AG10803 (cell line): ENCODE data around the gene SH3TC1.

Experiments
- DNase-seq: peaks from one replicate; pipeline ENCODE4 v3.0.0; 2010; ENCODE audit warnings: low read depth
- H3K4me3 ChIP-seq: 2 replicates; pipeline ENCODE4 v1.5.1; 2011; ENCODE audit warnings: mild to moderate bottlenecking, low read length, control low read depth
- TF ChIP-seq, protein P1 (sequence below): conservative IDR thresholded peaks from 2 replicates; pipeline ENCODE4 v1.5.1; 2011; ENCODE audit warnings: mild to moderate bottlenecking, low read length, control low read depth, inconsistent platforms

The SH3TC1 gene

DNA sequence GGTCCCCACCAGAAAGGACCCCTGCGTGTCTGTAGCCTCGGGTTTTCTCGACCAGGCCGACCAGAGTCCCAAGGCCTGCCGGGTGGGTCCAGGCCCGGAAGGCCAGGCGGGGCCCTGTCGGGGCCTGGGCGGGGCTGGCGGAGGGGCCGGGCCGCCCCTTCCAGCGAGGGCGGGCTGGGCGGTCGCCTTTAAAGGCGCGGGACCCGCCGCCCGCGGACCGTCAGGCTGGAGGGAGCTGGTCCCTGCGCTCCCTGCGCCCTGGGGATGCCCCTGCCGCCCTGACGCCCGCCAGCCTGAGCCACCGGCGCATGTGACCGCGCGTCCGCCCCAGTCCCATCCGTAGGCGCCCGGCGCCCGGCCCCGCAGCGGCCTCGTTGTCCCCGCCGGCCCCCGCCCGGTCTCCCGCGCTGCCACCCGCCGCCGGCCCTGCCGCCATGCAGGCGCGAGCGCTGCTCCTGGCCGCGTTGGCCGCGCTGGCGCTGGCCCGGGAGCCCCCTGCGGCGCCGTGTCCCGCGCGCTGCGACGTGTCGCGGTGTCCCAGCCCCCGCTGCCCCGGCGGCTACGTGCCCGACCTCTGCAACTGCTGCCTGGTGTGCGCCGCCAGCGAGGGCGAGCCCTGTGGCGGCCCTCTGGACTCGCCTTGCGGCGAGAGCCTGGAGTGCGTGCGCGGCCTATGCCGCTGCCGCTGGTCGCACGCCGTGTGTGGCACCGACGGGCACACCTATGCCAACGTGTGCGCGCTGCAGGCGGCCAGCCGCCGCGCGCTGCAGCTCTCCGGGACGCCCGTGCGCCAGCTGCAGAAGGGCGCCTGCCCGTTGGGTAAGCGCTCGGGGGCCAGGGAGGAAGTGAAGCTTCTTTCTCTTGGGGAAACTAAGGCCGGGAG is 70.7 kb downstream of the SH3TC1 start, which contains the start of gene HTRA3:
HTRA3 (plus strand) TSS at position 220 of the 883 bp plus-strand sequence; CDS start at position 435, 215 bp downstream.
- peak within 1 kb of the TSS; percentile 22 for H3K4me3 ChIP-seq
- TF ChIP-seq, protein P1, sequence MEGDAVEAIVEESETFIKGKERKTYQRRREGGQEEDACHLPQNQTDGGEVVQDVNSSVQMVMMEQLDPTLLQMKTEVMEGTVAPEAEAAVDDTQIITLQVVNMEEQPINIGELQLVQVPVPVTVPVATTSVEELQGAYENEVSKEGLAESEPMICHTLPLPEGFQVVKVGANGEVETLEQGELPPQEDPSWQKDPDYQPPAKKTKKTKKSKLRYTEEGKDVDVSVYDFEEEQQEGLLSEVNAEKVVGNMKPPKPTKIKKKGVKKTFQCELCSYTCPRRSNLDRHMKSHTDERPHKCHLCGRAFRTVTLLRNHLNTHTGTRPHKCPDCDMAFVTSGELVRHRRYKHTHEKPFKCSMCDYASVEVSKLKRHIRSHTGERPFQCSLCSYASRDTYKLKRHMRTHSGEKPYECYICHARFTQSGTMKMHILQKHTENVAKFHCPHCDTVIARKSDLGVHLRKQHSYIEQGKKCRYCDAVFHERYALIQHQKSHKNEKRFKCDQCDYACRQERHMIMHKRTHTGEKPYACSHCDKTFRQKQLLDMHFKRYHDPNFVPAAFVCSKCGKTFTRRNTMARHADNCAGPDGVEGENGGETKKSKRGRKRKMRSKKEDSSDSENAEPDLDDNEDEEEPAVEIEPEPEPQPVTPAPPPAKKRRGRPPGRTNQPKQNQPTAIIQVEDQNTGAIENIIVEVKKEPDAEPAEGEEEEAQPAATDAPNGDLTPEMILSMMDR, result no peak
- no peak for DNase-seq

DNA sequence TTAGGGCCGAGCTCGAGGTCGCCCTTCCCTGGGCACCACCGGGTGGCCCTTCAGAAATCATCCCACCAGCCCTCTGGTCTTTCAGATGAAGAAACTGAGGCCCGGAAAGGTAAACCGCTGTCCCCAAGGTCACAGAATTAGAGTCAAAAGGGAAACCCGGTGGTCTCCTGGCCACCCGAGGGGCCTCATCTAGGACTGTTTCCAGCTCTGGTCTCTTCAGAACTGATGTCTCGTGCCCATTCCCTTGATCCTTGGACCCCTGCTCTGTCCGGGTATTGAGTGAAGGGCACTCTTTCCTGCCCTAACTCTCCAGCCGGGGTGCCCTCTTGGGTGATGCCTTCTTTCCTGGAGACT is 71.3 kb downstream of the SH3TC1 start:
- no peak overlapping the region; the same call in 1 of the 2 replicates for H3K4me3 ChIP-seq
- TF ChIP-seq, protein P1, result no peak

GRCh38 chr4:8270912-8271815 is 72.1 kb downstream of the SH3TC1 start:
- no peak overlapping the region for H3K4me3 ChIP-seq
- TF ChIP-seq, protein P1, result no peak
- DNase-seq, result no peak

More for the DNA sequence above, 71.3 kb downstream of the SH3TC1 start:
- DNase-seq, result no peak

GRCh38 chr4:8271821-8272220 is 72.7 kb downstream of the SH3TC1 start:
- no peak overlapping the region for H3K4me3 ChIP-seq
- TF ChIP-seq, protein P1, result no peak
- no peak for DNase-seq

- no peak overlapping the region for H3K4me3 ChIP-seq
- peak; percentile 44 for DNase-seq
- TF ChIP-seq, protein P1, result no peak
Measured at GRCh38 chr4:8272472-8273428, 73.7 kb downstream of the SH3TC1 start.

DNA sequence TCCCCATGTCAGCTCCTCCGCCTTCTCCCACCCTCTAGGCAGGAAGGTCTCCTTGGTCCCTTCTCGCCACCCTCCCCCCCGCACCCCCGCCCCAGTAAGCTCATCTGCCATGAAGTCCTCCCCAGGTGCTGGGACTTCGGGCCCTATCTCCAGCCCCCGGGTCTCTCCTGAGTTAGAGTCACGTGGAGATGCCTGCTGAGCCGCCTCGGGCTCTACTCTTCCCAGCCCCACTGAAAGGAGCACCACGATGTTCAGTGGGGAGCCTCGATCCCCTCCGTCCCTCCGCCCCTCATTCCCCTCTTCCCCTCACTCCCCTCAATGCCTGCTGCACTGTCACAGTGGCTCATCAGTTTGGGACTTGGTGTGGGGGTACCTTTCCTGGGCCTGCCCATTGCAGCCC is 74.4 kb downstream of the SH3TC1 start:
- DNase-seq, result no peak
- H3K4me3 ChIP-seq, result no peak overlapping the region
- TF ChIP-seq, protein P1, result no peak
